IMR-90 (cell line): ENCODE data around the gene PIK3R4. TPM values are rescaled to one million over a fixed set of nuclear protein-coding genes. Genes with fewer than 3 reads are reported as not detected.

ENCODE experiments used
- ATAC-seq: fragments of 200-7000 bp; cut with Tn5 transposase; 2 replicates; pipeline ENCODE4 v1.9.1; 2020; ENCODE audit warnings: low read depth, mild to moderate bottlenecking, moderate library complexity
- BruUV-seq: library from RNA; stranded (reverse); fragments of 400-500 nt; replicated peaks from 2 replicates; lab custom pipeline; 2021; lab: Mats Ljungman, UMichigan
- CTCF ChIA-PET: fragments of 300-600 bp; formaldehyde crosslinking; extraction: SDS; loops from one replicate; lab custom pipeline; 2021; ENCODE audit warnings: antibody characterized with exemption; lab: Yijun Ruan, JAX
- POLR2A ChIA-PET: fragments of 300-600 bp; sonication (Branson Sonifier 250); formaldehyde crosslinking; loops from one replicate; lab custom pipeline; 2022; ENCODE audit warnings: antibody characterized with exemption; ENCODE audit not compliant: unreplicated experiment; lab: Charles Lee
- DNase-seq: peaks from one replicate; pipeline ENCODE4 v3.0.0; 2013
- H2AFZ ChIP-seq: replicated peaks from 2 replicates; pipeline ENCODE3; 2013; ENCODE audit warnings: low read length, mild to moderate bottlenecking; ENCODE audit not compliant: poor library complexity
- H2AK5ac ChIP-seq: 2 replicates; pipeline ENCODE4 v1.6.1; 2013; ENCODE audit warnings: low read depth, low read length, inconsistent platforms
- H2AK9ac ChIP-seq: replicated peaks from 2 replicates; pipeline ENCODE3; 2013; ENCODE audit warnings: mild to moderate bottlenecking, low read depth, low read length, moderate library complexity; ENCODE audit not compliant: poor library complexity
- H2BK120ac ChIP-seq: 2 replicates; pipeline ENCODE4 v1.6.1; 2013; ENCODE audit warnings: low read depth, low read length, inconsistent platforms
- H2BK15ac ChIP-seq: 3 replicates; pipeline ENCODE4 v1.6.1; 2013; ENCODE audit warnings: low read depth, low read length, inconsistent platforms
- H2BK20ac ChIP-seq: 2 replicates; pipeline ENCODE4 v1.6.1; 2013; ENCODE audit warnings: low read depth, mild to moderate bottlenecking, inconsistent platforms, low read length, moderate library complexity
- H2BK5ac ChIP-seq: 2 replicates; pipeline ENCODE4 v1.6.1; 2013; ENCODE audit warnings: mild to moderate bottlenecking, low read depth, low read length, inconsistent platforms; ENCODE audit not compliant: poor library complexity, severe bottlenecking
- H3K14ac ChIP-seq: replicated peaks from 2 replicates; pipeline ENCODE4 v1.6.1; 2013; ENCODE audit warnings: low read depth, low read length, inconsistent platforms
- H3K18ac ChIP-seq: 2 replicates; pipeline ENCODE4 v1.6.1; 2013; ENCODE audit warnings: low read depth, low read length, control low read depth
- H3K23ac ChIP-seq: 2 replicates; pipeline ENCODE4 v1.6.1; 2013; ENCODE audit warnings: low read depth, low read length, inconsistent platforms
- H3K27ac ChIP-seq: 2 replicates; pipeline ENCODE4 v1.5.1; 2013; ENCODE audit warnings: mild to moderate bottlenecking, control low read depth, low read length; ENCODE audit not compliant: insufficient read depth
- H3K27me3 ChIP-seq: 2 replicates; pipeline ENCODE4 v1.6.1; 2013; ENCODE audit warnings: low read length; ENCODE audit not compliant: control insufficient read depth, insufficient read depth
- H3K36me3 ChIP-seq: 2 replicates; pipeline ENCODE4 v1.6.1; 2013; ENCODE audit warnings: low read length, mixed read lengths; ENCODE audit not compliant: control insufficient read depth, insufficient read depth
- H3K4ac ChIP-seq: 2 replicates; pipeline ENCODE4 v1.6.1; 2013; ENCODE audit warnings: low read depth, low read length, inconsistent platforms
- H3K4me1 ChIP-seq: 2 replicates; pipeline ENCODE4 v1.6.1; 2013; ENCODE audit warnings: low read length, mixed read lengths; ENCODE audit not compliant: control insufficient read depth, insufficient read depth
- H3K4me2 ChIP-seq: 2 replicates; pipeline ENCODE4 v1.6.1; 2013; ENCODE audit warnings: low read depth, mild to moderate bottlenecking, control low read depth, low read length, moderate library complexity
- H3K4me3 ChIP-seq: 2 replicates; pipeline ENCODE4 v1.5.1; 2013; ENCODE audit warnings: low read depth, mild to moderate bottlenecking, control low read depth, low read length, moderate library complexity; ENCODE audit not compliant: insufficient read depth
- H3K56ac ChIP-seq: 2 replicates; pipeline ENCODE4 v1.6.1; 2013; ENCODE audit warnings: low read length, inconsistent platforms; ENCODE audit not compliant: insufficient read depth; ENCODE audit errors: extremely low read depth
- H3K79me1 ChIP-seq, 2 experiments: 2 replicates each; pipeline ENCODE4 v1.6.1; 2013; ENCODE audit warnings: low read length in 2 of 2, inconsistent platforms in 1 of 2, low read depth in 1 of 2
- H3K9ac ChIP-seq: 2 replicates; pipeline ENCODE4 v1.6.1; 2013; ENCODE audit warnings: low read depth, low read length, control low read depth
- H3K9me1 ChIP-seq: 2 replicates; pipeline ENCODE4 v1.6.1; 2013; ENCODE audit warnings: low read length, inconsistent platforms; ENCODE audit not compliant: insufficient read depth
- H3K9me3 ChIP-seq: 2 replicates; pipeline ENCODE4 v1.6.1; 2013; ENCODE audit warnings: low read length; ENCODE audit not compliant: control insufficient read depth, insufficient read depth
- H4K20me1 ChIP-seq: 2 replicates; pipeline ENCODE4 v1.6.1; 2013; ENCODE audit warnings: low read length, inconsistent platforms; ENCODE audit not compliant: insufficient read depth
- H4K5ac ChIP-seq: 2 replicates; pipeline ENCODE4 v1.6.1; 2013; ENCODE audit warnings: mild to moderate bottlenecking, low read depth, low read length, control low read depth
- H4K8ac ChIP-seq, 2 experiments: 2 replicates each; pipeline ENCODE4 v1.6.1; 2013; ENCODE audit warnings: low read depth in 2 of 2, low read length in 2 of 2, control low read depth in 1 of 2, inconsistent platforms in 1 of 2
- H4K91ac ChIP-seq: 2 replicates; pipeline ENCODE4 v1.6.1; 2013; ENCODE audit warnings: low read depth, low read length, inconsistent platforms; ENCODE audit not compliant: insufficient read depth
- CEBPB ChIP-seq: IDR thresholded peaks from 2 replicates; pipeline ENCODE4 v1.6.1; 2012; ENCODE audit warnings: low read depth, low read length, improper control_type of control experiment
- ELK1 ChIP-seq: fragments of 150-350 bp; IDR thresholded peaks from 2 replicates; pipeline ENCODE4 v1.6.1; 2016; ENCODE audit warnings: low read depth, mild to moderate bottlenecking, low read length, moderate library complexity, borderline replicate concordance
- NFE2L2 ChIP-seq: fragments of 150-350 bp; IDR thresholded peaks from 2 replicates; pipeline ENCODE4 v1.6.1; 2016; ENCODE audit warnings: low read depth, mild to moderate bottlenecking, low read length
- RAD21 ChIP-seq: IDR thresholded peaks from 2 replicates; pipeline ENCODE4 v1.6.1; 2012; ENCODE audit warnings: low read length, improper control_type of control experiment
- USF2 ChIP-seq: fragments of 150-350 bp; IDR thresholded peaks from 2 replicates; pipeline ENCODE4 v1.6.1; 2017; ENCODE audit warnings: mild to moderate bottlenecking, antibody characterized with exemption, low read length, low read depth
- WGBS, 2 experiments: methylation state at CpG; one replicate each; pipeline versions ENCODE4 v1.1.5 to v1.1.7; 2013; ENCODE audit warnings: missing lambda C conversion rate in 2 of 2; ENCODE audit not compliant: insufficient read length in 1 of 2; ENCODE audit errors: extremely low coverage in 2 of 2; 5-methylcytosine and 5-hydroxymethylcytosine counted together
- dilution Hi-C: fragments of 300-500 bp; cut with HindIII; formaldehyde crosslinking; loops from one replicate; pipeline ENCODE4 v1.14.3; 2018; ENCODE audit warnings: low sequenced_read_pairs; ENCODE audit not compliant: unreplicated experiment
- in situ Hi-C: fragments of 300-500 bp; cut with MboI; formaldehyde crosslinking; loops from 3 replicates; pipeline ENCODE4 v1.14.3; 2019; ENCODE audit warnings: low sequenced_read_pairs, inconsistent platforms, mixed read lengths
- intact Hi-C: fragments of 100-400 bp; cut with micrococcal nuclease; formaldehyde crosslinking; loops from 2 replicates; pipeline ENCODE4 v1.10.0; 2022
- polyA plus RNA-seq, 3 experiments: library from polyadenylated mRNA; depleted of rRNA; stranded (reverse); fragments of >200 nt; gene quantifications; 2 replicates each; pipeline ENCODE4 v1.2.3, GENCODE V29; 2012; ENCODE audit warnings: low replicate concordance in 1 of 3
- total RNA-seq: library from RNA; depleted of rRNA; stranded (reverse); fragments of >200 nt; gene quantifications from 2 replicates; pipeline ENCODE4 v1.2.3, GENCODE V29; 2012

The PIK3R4 gene
- total and polyA plus RNA-seq, 2 of the 4 experiments (the other 2 are of a cell fraction) = 19.7 to 27.2 TPM

GRCh38 chr3:130757611-130758150 is 11.1 kb upstream of the PIK3R4 start:
- H4K20me1 ChIP-seq = no peaks in the 10 kb centered on the region; the same call in 1 of the 2 replicates
- no peaks in the 10 kb centered on the region for H3K36me3 ChIP-seq
- no peak overlapping the region for H3K9ac ChIP-seq
- TF ChIP-seq CEBPB = no peak
- no peak for TF ChIP-seq NFE2L2
- no peak for TF ChIP-seq USF2
- no peak for TF ChIP-seq RAD21
- TF ChIP-seq ELK1 = no peak
- no peak overlapping the region for H2AK9ac ChIP-seq
- H3K18ac ChIP-seq = no peak overlapping the region
- no peak overlapping the region for H2AFZ ChIP-seq
- H4K91ac ChIP-seq = no peak overlapping the region
- H3K56ac ChIP-seq = no peak overlapping the region
- WGBS, 2 experiments = no CpG with 5 or more reads among the region's 3 CpGs
- no peak overlapping the region for H2AK5ac ChIP-seq
- no peak overlapping the region for H2BK120ac ChIP-seq
- H3K4me1 ChIP-seq = no peaks in the 10 kb centered on the region
- H3K9me1 ChIP-seq = no peaks in the 10 kb centered on the region
- in situ Hi-C loops = no loop called here
- POLR2A ChIA-PET = no interaction called here
- H4K8ac ChIP-seq = no peak overlapping the region
- dilution Hi-C loops = no loop called here
- no peak overlapping the region for H3K23ac ChIP-seq
- no peak overlapping the region for H3K27ac ChIP-seq
- BruUV-seq = no TSS peak
- no peak overlapping the region for H2BK15ac ChIP-seq
- H2BK20ac ChIP-seq = no peak overlapping the region
- H2BK5ac ChIP-seq = peak overlapping the region; percentile 26
- H3K14ac ChIP-seq = no peak overlapping the region
- H3K4ac ChIP-seq = no peak overlapping the region
- CTCF ChIA-PET = interaction anchor here (1.4 kb wide), 1 partner anchor 12 kb away, joined by 4 read pairs; no protein-coding TSS in a partner anchor
- no peak overlapping the region for H3K4me3 ChIP-seq
- DNase-seq (no peak), ATAC-seq (no peak)
- no peak overlapping the region for H3K4me2 ChIP-seq
- no peaks in the 10 kb centered on the region for H3K9me3 ChIP-seq
- peaks cover 2% of the 10 kb centered on the region; the same call in 1 of the 2 replicates for H3K27me3 ChIP-seq
- no peak overlapping the region for H4K5ac ChIP-seq
- intact Hi-C loops = loop anchor here (2.0 to 5.0 kb wide), 2 partner anchors 481 to 1270 kb away; no protein-coding TSS in a partner anchor
- H3K79me1 ChIP-seq = no peaks in the 10 kb centered on the region
